DMS114 treated with DMSO at 0.1 percent for 48 hours (cell line): ENCODE measurements around the gene VEPH1.
A peak's percentile ranks its signal among the peaks of the same experiment; 100 is the strongest.

Experiments
- DNase-seq: peaks from one replicate; lab custom pipeline; 2025; ENCODE audit not compliant: unreplicated experiment; lab: John Stamatoyannopoulos, UW

The VEPH1 gene

GRCh38 chr3:157523814-157524213 is 20.6 kb upstream of the VEPH1 start:
- DNase-seq = no peak

- no peak for DNase-seq
These were observed 19.4 kb upstream of the VEPH1 start for GRCh38 chr3:157522648-157523047.

GRCh38 chr3:157520485-157521150 is 17.4 kb upstream of the VEPH1 start:
- DNase-seq = no peak

GRCh38 chr3:157518881-157519280 is 15.7 kb upstream of the VEPH1 start:
- no peak for DNase-seq

- no peak for DNase-seq
These were observed 13.7 kb upstream of the VEPH1 start for GRCh38 chr3:157516928-157517327.

- DNase-seq = peak; percentile 54
These were observed 12.2 kb upstream of the VEPH1 start for GRCh38 chr3:157515398-157515797.

- peak; percentile 77 for DNase-seq
These were observed 11.2 kb upstream of the VEPH1 start for GRCh38 chr3:157514371-157514895.

GRCh38 chr3:157513585-157513984 is 10.4 kb upstream of the VEPH1 start:
- no peak for DNase-seq

- DNase-seq = no peak
These were observed 9.3 kb upstream of the VEPH1 start for GRCh38 chr3:157512534-157512933.

GRCh38 chr3:157508461-157508860 is 5.2 kb upstream of the VEPH1 start:
- DNase-seq = peak; percentile 42

GRCh38 chr3:157501863-157502262 is 1.4 kb downstream of the VEPH1 start:
- DNase-seq = no peak

GRCh38 chr3:157500232-157500631 is 3.0 kb downstream of the VEPH1 start:
- DNase-seq = no peak

GRCh38 chr3:157499342-157499963 is 3.8 kb downstream of the VEPH1 start:
- no peak for DNase-seq

GRCh38 chr3:157498371-157498770 is 4.8 kb downstream of the VEPH1 start:
- no peak for DNase-seq

GRCh38 chr3:157495846-157496245 is 7.4 kb downstream of the VEPH1 start:
- DNase-seq = no peak

- DNase-seq = no peak
These were observed 8.5 kb downstream of the VEPH1 start for GRCh38 chr3:157494581-157495281.

- peak; percentile 46 for DNase-seq
These were observed 9.3 kb downstream of the VEPH1 start for GRCh38 chr3:157493627-157494550.

- no peak for DNase-seq
These were observed 12.1 kb downstream of the VEPH1 start for GRCh38 chr3:157491136-157491535.

GRCh38 chr3:157488144-157488543 is 15.1 kb downstream of the VEPH1 start:
- DNase-seq = peak; percentile 50

- DNase-seq = no peak
These were observed 15.9 kb downstream of the VEPH1 start for GRCh38 chr3:157487339-157487738.
